ENCODE results near the gene SERF1B. TPM values are rescaled to one million over a fixed set of nuclear protein-coding genes. Genes with fewer than 3 reads are reported as not detected.
"Not testable (repeated sequence)": the region's sequence is repeated elsewhere in the genome, so short reads cannot be mapped to it uniquely, and the experiment has no call there.

The SERF1B gene
- polyA plus RNA-seq, 1 donor from 2014 or later, result 233 TPM

DNA sequence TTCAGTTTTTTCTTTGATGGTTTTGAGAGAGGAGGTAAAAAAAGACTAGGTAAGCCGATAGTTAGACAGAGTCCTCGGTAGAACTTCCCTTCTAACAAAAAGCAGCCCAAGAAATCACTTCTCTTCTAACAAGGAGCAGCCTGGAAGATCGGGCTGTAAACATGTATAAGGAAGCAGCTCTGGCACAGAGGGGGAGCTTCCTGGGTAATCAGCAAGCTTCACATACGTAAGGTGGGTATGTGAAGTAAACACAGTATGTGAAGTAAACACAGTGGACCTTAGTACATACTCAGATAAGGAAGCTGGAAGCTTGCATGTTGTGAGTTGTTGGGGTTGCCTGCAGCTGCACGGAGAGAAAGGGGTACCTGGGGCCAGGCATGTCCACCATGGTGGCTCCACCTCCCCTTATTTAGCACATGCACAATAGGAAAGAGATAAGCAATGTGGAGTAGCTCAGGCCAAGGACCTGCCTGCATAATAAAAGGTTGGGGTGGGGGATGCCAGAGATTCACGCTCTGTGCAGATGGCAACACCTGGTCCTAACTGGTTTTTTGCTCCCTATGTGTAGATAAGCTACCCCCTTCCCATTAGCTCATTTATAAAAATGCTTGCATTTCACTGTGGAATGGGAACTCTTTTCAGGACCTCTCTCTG is 31.4 kb downstream of the SERF1B start:
- H3K9me2 ChIP-seq (ENCODE audit: insufficient read depth, low read length); H3K36me3 ChIP-seq (ENCODE audit: insufficient read depth, low read length); H3K4me2 ChIP-seq (ENCODE audit: low read length); H3K79me2 ChIP-seq (replicated peaks; ENCODE audit: insufficient read depth, low read length); H4K20me1 ChIP-seq (ENCODE audit: insufficient read depth); H3K4me3 ChIP-seq (ENCODE audit: low read length); H3K27ac ChIP-seq (ENCODE audit: low read length); H2AFZ ChIP-seq (ENCODE audit: low read depth, low read length); H3K9me3 ChIP-seq (ENCODE audit: low read length); H3K9ac ChIP-seq (ENCODE audit: low read length); H3K27me3 ChIP-seq (ENCODE audit: insufficient read depth, low read depth, low read length); H3F3A ChIP-seq (ENCODE audit: insufficient read depth, low read length, poor library complexity, severe bottlenecking): not testable (repeated sequence)

DNA sequence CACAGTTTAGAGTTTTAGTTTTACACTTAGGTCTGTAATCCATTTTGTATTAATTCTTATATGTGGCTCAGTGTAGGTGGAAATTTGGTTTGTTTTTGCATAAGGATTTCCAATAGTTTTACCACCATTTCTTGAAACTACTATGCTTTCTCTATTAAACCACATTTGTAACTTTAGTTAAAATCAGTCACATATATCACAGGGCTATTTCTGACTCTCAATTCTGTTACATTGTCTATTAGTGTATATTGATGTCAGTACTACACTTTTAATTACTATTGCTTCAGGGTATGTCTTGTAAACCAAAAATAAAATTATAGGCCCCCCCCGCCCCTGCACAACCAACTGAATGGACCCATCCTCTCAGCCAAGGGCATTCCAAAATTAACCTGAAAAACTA is 32.1 kb downstream of the SERF1B start:
- not testable (repeated sequence) for H3K27me3 ChIP-seq (ENCODE audit: insufficient read depth, low read depth, low read length); H3K79me2 ChIP-seq (replicated peaks; ENCODE audit: insufficient read depth, low read length); H3F3A ChIP-seq (ENCODE audit: insufficient read depth, low read length, poor library complexity, severe bottlenecking); H4K20me1 ChIP-seq (ENCODE audit: insufficient read depth); H3K27ac ChIP-seq (ENCODE audit: low read length); H3K4me2 ChIP-seq (ENCODE audit: low read length); H3K9ac ChIP-seq (ENCODE audit: low read length); H3K9me3 ChIP-seq (ENCODE audit: low read length); H3K36me3 ChIP-seq (ENCODE audit: insufficient read depth, low read length); H3K4me3 ChIP-seq (ENCODE audit: low read length); H3K9me2 ChIP-seq (ENCODE audit: insufficient read depth, low read length); H2AFZ ChIP-seq (ENCODE audit: low read depth, low read length)

DNA sequence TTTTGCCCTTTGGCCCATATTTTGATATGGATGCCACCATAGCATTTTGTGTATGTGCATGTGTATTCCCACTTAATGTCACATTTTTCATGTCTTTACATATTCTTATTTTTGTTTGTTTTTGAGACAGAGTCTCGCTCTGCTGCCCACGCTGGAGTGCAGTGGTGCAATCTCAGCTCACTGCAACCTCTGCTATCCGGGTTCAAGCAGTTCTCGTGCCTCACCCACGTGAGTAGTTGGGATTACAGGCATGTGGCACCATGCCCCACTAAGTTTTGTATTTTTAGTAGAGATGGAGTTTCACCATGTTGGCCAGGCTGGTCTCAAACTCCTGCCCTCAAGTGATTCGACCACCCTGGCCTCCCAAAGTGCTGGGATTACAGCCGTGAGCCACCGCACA is 52.6 kb downstream of the SERF1B start:
- H3K27ac ChIP-seq (ENCODE audit: low read length); H3K36me3 ChIP-seq (ENCODE audit: insufficient read depth, low read length); H3K9ac ChIP-seq (ENCODE audit: low read length); H3K4me2 ChIP-seq (ENCODE audit: low read length); H3K27me3 ChIP-seq (ENCODE audit: insufficient read depth, low read depth, low read length); H3K4me3 ChIP-seq (ENCODE audit: low read length); H4K20me1 ChIP-seq (ENCODE audit: insufficient read depth); H3K79me2 ChIP-seq (replicated peaks; ENCODE audit: insufficient read depth, low read length); H2AFZ ChIP-seq (ENCODE audit: low read depth, low read length); H3K9me2 ChIP-seq (ENCODE audit: insufficient read depth, low read length); H3K9me3 ChIP-seq (ENCODE audit: low read length); H3F3A ChIP-seq (ENCODE audit: insufficient read depth, low read length, poor library complexity, severe bottlenecking): not testable (repeated sequence)

DNA sequence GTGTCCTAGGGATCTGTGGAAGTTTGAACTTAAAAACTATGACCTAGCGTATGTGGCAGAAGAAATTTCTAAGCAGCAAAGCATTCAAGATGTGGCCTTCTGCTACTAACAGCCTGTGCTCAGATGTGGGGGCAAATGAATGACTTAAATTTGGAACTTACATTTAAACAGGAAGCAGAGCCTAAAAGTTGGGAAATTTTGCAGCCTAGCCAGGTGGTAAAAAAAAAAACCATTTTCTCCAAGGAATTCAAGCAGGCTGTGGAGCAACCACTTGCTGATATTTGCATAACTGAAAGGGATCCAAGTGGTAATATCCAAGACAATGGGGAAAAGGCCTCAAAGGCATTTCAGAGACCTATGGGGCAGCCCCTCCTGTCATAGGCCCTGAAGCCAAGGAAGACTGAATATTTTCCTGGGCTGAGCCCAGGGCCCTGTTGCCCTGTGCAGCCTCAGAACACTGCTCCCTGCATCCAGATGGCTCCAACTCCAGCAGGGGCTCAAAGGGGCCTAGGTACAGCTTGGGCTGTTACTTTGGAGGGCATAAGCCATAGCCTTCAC is 63.9 kb downstream of the SERF1B start:
- H3K9me3 ChIP-seq (ENCODE audit: low read length); H3K36me3 ChIP-seq (ENCODE audit: insufficient read depth, low read length); H3F3A ChIP-seq (ENCODE audit: insufficient read depth, low read length, poor library complexity, severe bottlenecking); H3K4me3 ChIP-seq (ENCODE audit: low read length); H3K27ac ChIP-seq (ENCODE audit: low read length); H4K20me1 ChIP-seq (ENCODE audit: insufficient read depth); H3K4me2 ChIP-seq (ENCODE audit: low read length); H3K9me2 ChIP-seq (ENCODE audit: insufficient read depth, low read length); H3K79me2 ChIP-seq (replicated peaks; ENCODE audit: insufficient read depth, low read length); H3K9ac ChIP-seq (ENCODE audit: low read length); H2AFZ ChIP-seq (ENCODE audit: low read depth, low read length); H3K27me3 ChIP-seq (ENCODE audit: insufficient read depth, low read depth, low read length): not testable (repeated sequence)

DNA sequence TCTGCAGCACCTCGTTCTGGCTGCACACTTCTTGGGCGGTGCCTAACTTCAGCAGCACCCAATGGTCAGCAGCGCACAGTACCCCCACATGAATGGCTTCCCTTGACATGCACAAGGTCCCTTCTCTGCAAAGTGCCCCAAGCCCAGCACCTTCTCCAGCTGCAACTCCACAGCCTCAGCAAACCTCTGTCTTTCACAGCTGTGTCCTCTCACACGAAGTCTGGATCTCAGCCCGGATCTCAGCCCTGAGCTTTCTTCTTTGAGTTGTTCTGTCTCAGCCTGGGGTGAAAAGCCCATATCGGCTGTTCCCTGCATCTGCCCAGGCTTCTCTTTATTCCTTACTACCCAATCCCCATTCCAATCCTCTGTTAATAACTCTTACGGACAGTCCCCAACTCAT is 66.7 kb downstream of the SERF1B start:
- H3K27ac ChIP-seq (ENCODE audit: low read length); H3K27me3 ChIP-seq (ENCODE audit: insufficient read depth, low read depth, low read length); H3K9me2 ChIP-seq (ENCODE audit: insufficient read depth, low read length); H3K4me3 ChIP-seq (ENCODE audit: low read length); H4K20me1 ChIP-seq (ENCODE audit: insufficient read depth); H3K4me2 ChIP-seq (ENCODE audit: low read length); H3K36me3 ChIP-seq (ENCODE audit: insufficient read depth, low read length); H3F3A ChIP-seq (ENCODE audit: insufficient read depth, low read length, poor library complexity, severe bottlenecking); H3K79me2 ChIP-seq (replicated peaks; ENCODE audit: insufficient read depth, low read length); H2AFZ ChIP-seq (ENCODE audit: low read depth, low read length); H3K9ac ChIP-seq (ENCODE audit: low read length); H3K9me3 ChIP-seq (ENCODE audit: low read length): not testable (repeated sequence)

Small RNA genes lying within 50 kb of the gene (small RNA-seq; reads per million reads assigned to genes)
- gene CDH12P2, result 0 reads per million in 3 experiments

Other genes with a start within 250 kb of the SERF1B start
- gene SMN2, start 24.4 kb downstream of the SERF1B start, polyA plus RNA-seq, result 67.2 and 94.9 TPM in 2 replicates